AG08395 (cell line): ENCODE measurements around the gene KLF17.

ENCODE experiments used
- DNase-seq: peaks from one replicate; pipeline ENCODE4 v3.0.0; 2012; ENCODE audit warnings: mixed read lengths, low spot score

KLF17 gene

GRCh38 chr1:44152692-44153091, 34.1 kb downstream of the KLF17 start:
- no peak for DNase-seq

GRCh38 chr1:44154049-44154448, 35.4 kb downstream of the KLF17 start:
- DNase-seq = no peak

DNA sequence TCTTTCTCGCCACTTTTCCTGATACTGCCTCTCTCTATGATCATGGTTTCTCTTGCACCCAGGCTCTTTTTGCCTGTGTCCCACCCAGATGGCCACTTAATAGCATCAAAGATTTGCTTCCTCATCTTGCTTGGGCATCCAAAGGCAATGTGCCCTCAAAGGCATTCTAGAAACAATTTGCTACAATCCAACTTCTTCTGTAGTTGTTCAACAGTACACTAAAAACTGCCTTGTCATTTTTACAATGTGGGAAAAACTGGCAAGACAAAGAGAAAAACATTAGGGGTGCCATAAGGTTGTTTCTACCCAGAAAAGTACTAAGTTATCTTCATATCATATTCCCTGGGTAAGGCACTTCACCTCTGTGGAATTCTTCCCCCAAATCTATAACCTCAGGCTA, 39.3 kb downstream of the KLF17 start:
- no peak for DNase-seq

- no peak for DNase-seq
Observed at GRCh38 chr1:44158871-44159270, 40.2 kb downstream of the KLF17 start.

GRCh38 chr1:44161546-44161945, 42.9 kb downstream of the KLF17 start:
- DNase-seq = no peak

GRCh38 chr1:44168520-44169098, 50.0 kb downstream of the KLF17 start:
- no peak for DNase-seq

DNA sequence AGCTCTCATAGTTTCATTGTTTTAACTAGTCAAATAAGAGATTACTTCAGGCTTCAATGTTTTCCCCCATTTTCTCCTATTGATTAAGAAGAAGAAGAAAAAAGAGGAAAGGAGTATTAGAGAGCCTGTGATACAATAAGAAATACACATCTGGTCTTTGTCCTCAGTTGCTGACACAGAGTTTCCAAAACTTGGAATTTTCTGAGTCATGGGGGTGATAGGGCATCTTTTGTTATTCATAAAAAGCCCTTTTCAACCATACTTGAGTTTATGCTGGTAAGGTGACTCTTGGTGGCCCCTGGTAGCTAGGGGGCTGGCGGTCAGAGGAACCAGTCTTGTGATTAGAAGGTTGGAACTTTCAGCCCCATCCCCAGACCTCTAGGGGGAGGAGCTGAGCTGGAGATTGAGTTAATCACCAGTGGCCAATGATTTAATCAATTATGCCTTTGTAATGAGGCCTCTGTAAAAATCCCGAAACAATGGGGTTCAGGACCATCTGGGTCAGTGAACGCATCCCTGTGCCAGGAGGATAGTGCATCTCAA, 51.7 kb downstream of the KLF17 start:
- DNase-seq = peak; percentile 30

DNA sequence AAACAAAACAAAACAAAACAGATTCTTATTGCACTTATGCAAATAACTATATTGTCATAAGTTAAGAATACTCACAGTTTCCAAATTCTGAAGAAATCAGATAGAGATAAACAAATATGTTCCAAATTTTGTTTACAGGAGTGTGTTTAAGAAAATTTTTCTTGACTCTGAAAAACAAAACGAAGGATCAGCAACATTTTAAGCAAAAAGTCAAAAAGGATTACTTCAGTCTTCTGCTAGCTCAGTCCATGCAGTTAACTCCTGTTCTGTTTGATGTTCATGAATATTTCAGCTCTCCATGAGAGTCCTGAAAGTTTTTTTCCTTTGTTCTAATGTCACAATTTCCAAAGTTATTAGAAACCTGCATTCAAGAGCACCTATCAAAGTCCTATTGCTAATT, 56.0 kb downstream of the KLF17 start:
- no peak for DNase-seq
